AG09309 (cell line): ENCODE results near the gene MRPS30.

ENCODE experiments used
- DNase-seq: peaks from one replicate; pipeline ENCODE4 v3.0.0-alpha.2; 2010; ENCODE audit warnings: low read depth
- H3K4me3 ChIP-seq: 2 replicates; pipeline ENCODE4 v1.5.1; 2011; ENCODE audit warnings: mild to moderate bottlenecking, low read depth, low read length, moderate library complexity; ENCODE audit not compliant: control insufficient read depth
- CTCF ChIP-seq: IDR thresholded peaks from 2 replicates; pipeline ENCODE4 v1.5.1; 2011; ENCODE audit warnings: mild to moderate bottlenecking, low read depth, low read length, inconsistent platforms; ENCODE audit not compliant: insufficient read depth, control insufficient read depth; ENCODE audit errors: missing control alignments

MRPS30 gene

GRCh38 chr5:44797841-44798240, 10.9 kb upstream of the MRPS30 start:
- no peak overlapping the region for H3K4me3 ChIP-seq
- TF ChIP-seq CTCF = no peak
- DNase-seq = no peak

GRCh38 chr5:44801992-44802391, 6.8 kb upstream of the MRPS30 start:
- no peak for DNase-seq
- no peak overlapping the region for H3K4me3 ChIP-seq
- no peak for TF ChIP-seq CTCF

- no peak for DNase-seq
- no peak overlapping the region for H3K4me3 ChIP-seq
- TF ChIP-seq CTCF = no peak
These were observed 2.1 kb upstream of the MRPS30 start for GRCh38 chr5:44806608-44807007.

- no peak for TF ChIP-seq CTCF
- DNase-seq = no peak
- H3K4me3 ChIP-seq = no peak overlapping the region
These were observed 1.5 kb upstream of the MRPS30 start for GRCh38 chr5:44807269-44807668.

- H3K4me3 ChIP-seq = peak overlapping the region; percentile 88
- TF ChIP-seq CTCF = no peak
- peak; percentile 13 for DNase-seq
These were observed 638 bp downstream of the MRPS30 start for GRCh38 chr5:44809215-44809955.

- no peak for TF ChIP-seq CTCF
- DNase-seq = no peak
- peak overlapping the region; percentile 88 for H3K4me3 ChIP-seq
These were observed 1.2 kb downstream of the MRPS30 start for GRCh38 chr5:44809956-44810420.

- DNase-seq = no peak
- no peak overlapping the region for H3K4me3 ChIP-seq
- no peak for TF ChIP-seq CTCF
These were observed 6.0 kb downstream of the MRPS30 start for GRCh38 chr5:44814761-44815160.
